Measurements from ENCODE around the gene CDC42EP3.

Gene CDC42EP3

GRCh38 chr2:37671816-37672103, 318 bp upstream of the CDC42EP3 start:
- H4K20me1 ChIP-seq (ENCODE audit: insufficient read depth, low read length): no peaks in the 10 kb centered on the region
- no peak overlapping the region for H3K27ac ChIP-seq (ENCODE audit: low read length)
- H3K36me3 ChIP-seq (ENCODE audit: insufficient read depth, low read length): no peaks in the 10 kb centered on the region
- DNase-seq (no peak), ATAC-seq (ENCODE audit: insufficient read depth, low read depth) (no peak; the same call in 2 of the 3 replicates)
- peak overlapping the region; percentile 75 for H3K4me2 ChIP-seq (ENCODE audit: insufficient read depth, low read length)
- TF ChIP-seq CTCF (IDR thresholded peaks at IDR 0.05; ENCODE audit: borderline replicate concordance, extremely low read depth, low read length, poor library complexity, severe bottlenecking) (no peak), EZH2 (IDR thresholded peaks at IDR 0.05; ENCODE audit: borderline replicate concordance, low read depth, low read length, severe bottlenecking) (no peak)
- peak overlapping the region; percentile 51; the same call in 1 of the 2 replicates for H2AFZ ChIP-seq (ENCODE audit: low read depth, low read length)
- peaks cover 16% of the 10 kb centered on the region for H3K4me1 ChIP-seq (ENCODE audit: insufficient read depth, low read length)
- no peaks in the 10 kb centered on the region for H3K9me3 ChIP-seq (ENCODE audit: insufficient read depth, low read length, severe bottlenecking)
- peaks cover 76% of the 10 kb centered on the region for H3K27me3 ChIP-seq (ENCODE audit: insufficient read depth, low read length, poor library complexity)
- H3K4me3 ChIP-seq (ENCODE audit: low read depth in 1 of 2, low read length in 2 of 2): peak overlapping the region; percentile 3 to 56; a peak in 3 of 4 replicates
- peak overlapping the region; percentile 27; the same call in 1 of the 2 replicates for H3K9ac ChIP-seq (ENCODE audit: low read depth, low read length)
- no peaks in the 10 kb centered on the region for H3K79me2 ChIP-seq (ENCODE audit: insufficient read depth, low read length)

GRCh38 chr2:37670378-37671008, 949 bp downstream of the CDC42EP3 start:
- no peaks in the 10 kb centered on the region for H3K9me3 ChIP-seq (ENCODE audit: insufficient read depth, low read length, severe bottlenecking)
- no peak overlapping the region for H2AFZ ChIP-seq (ENCODE audit: low read depth, low read length)
- H3K27ac ChIP-seq (ENCODE audit: low read length): no peak overlapping the region
- H3K79me2 ChIP-seq (ENCODE audit: insufficient read depth, low read length): no peaks in the 10 kb centered on the region
- peak overlapping the region; percentile 75; the same call in 1 of the 2 replicates for H3K4me2 ChIP-seq (ENCODE audit: insufficient read depth, low read length)
- H3K9ac ChIP-seq (ENCODE audit: low read depth, low read length): no peak overlapping the region
- no peak for DNase-seq
- H4K20me1 ChIP-seq (ENCODE audit: insufficient read depth, low read length): no peaks in the 10 kb centered on the region
- H3K4me3 ChIP-seq (ENCODE audit: low read depth in 1 of 2, low read length in 2 of 2): no peak overlapping the region; a peak in 1 of 4 replicates
- no peak for TF ChIP-seq CTCF (IDR thresholded peaks at IDR 0.05; ENCODE audit: borderline replicate concordance, extremely low read depth, low read length, poor library complexity, severe bottlenecking)
- no peak for TF ChIP-seq EZH2 (IDR thresholded peaks at IDR 0.05; ENCODE audit: borderline replicate concordance, low read depth, low read length, severe bottlenecking)
- peaks cover 74% of the 10 kb centered on the region for H3K27me3 ChIP-seq (ENCODE audit: insufficient read depth, low read length, poor library complexity)
- H3K36me3 ChIP-seq (ENCODE audit: insufficient read depth, low read length): no peaks in the 10 kb centered on the region
- H3K4me1 ChIP-seq (ENCODE audit: insufficient read depth, low read length): peaks cover 16% of the 10 kb centered on the region
- ATAC-seq (ENCODE audit: insufficient read depth, low read depth): no peak

GRCh38 chr2:37669446-37669845, 2.0 kb downstream of the CDC42EP3 start:
- peaks cover 16% of the 10 kb centered on the region for H3K4me1 ChIP-seq (ENCODE audit: insufficient read depth, low read length)
- TF ChIP-seq CTCF (IDR thresholded peaks at IDR 0.05; ENCODE audit: borderline replicate concordance, extremely low read depth, low read length, poor library complexity, severe bottlenecking) (no peak), EZH2 (IDR thresholded peaks at IDR 0.05; ENCODE audit: borderline replicate concordance, low read depth, low read length, severe bottlenecking) (no peak)
- H4K20me1 ChIP-seq (ENCODE audit: insufficient read depth, low read length): no peaks in the 10 kb centered on the region
- peaks cover 69% of the 10 kb centered on the region for H3K27me3 ChIP-seq (ENCODE audit: insufficient read depth, low read length, poor library complexity)
- no peak overlapping the region for H3K9ac ChIP-seq (ENCODE audit: low read depth, low read length)
- H2AFZ ChIP-seq (ENCODE audit: low read depth, low read length): no peak overlapping the region
- H3K79me2 ChIP-seq (ENCODE audit: insufficient read depth, low read length): no peaks in the 10 kb centered on the region
- no peaks in the 10 kb centered on the region for H3K36me3 ChIP-seq (ENCODE audit: insufficient read depth, low read length)
- H3K27ac ChIP-seq (ENCODE audit: low read length): no peak overlapping the region
- ATAC-seq (ENCODE audit: insufficient read depth, low read depth): no peak
- no peak overlapping the region for H3K4me3 ChIP-seq (ENCODE audit: low read depth in 1 of 2, low read length in 2 of 2)
- H3K9me3 ChIP-seq (ENCODE audit: insufficient read depth, low read length, severe bottlenecking): no peaks in the 10 kb centered on the region
- DNase-seq: no peak
- no peak overlapping the region for H3K4me2 ChIP-seq (ENCODE audit: insufficient read depth, low read length)

Measured in DND-41 (cell line).